Head of caudate nucleus (tissue), 42 donors: ENCODE results near the gene PAK6.

Experiments used
- DNase-seq, 42 donors: peaks; one replicate each; pipeline versions ENCODE4 v3.0.0 to v3.0.0-alpha.2; 2020 to 2021; ENCODE audit warnings: mixed read lengths in 7 of 42
- intact Hi-C: fragments of 100-400 bp; cut with DNase I; formaldehyde crosslinking; loops from one replicate; pipeline ENCODE4 v1.15.0; 2022

Gene PAK6

DNA sequence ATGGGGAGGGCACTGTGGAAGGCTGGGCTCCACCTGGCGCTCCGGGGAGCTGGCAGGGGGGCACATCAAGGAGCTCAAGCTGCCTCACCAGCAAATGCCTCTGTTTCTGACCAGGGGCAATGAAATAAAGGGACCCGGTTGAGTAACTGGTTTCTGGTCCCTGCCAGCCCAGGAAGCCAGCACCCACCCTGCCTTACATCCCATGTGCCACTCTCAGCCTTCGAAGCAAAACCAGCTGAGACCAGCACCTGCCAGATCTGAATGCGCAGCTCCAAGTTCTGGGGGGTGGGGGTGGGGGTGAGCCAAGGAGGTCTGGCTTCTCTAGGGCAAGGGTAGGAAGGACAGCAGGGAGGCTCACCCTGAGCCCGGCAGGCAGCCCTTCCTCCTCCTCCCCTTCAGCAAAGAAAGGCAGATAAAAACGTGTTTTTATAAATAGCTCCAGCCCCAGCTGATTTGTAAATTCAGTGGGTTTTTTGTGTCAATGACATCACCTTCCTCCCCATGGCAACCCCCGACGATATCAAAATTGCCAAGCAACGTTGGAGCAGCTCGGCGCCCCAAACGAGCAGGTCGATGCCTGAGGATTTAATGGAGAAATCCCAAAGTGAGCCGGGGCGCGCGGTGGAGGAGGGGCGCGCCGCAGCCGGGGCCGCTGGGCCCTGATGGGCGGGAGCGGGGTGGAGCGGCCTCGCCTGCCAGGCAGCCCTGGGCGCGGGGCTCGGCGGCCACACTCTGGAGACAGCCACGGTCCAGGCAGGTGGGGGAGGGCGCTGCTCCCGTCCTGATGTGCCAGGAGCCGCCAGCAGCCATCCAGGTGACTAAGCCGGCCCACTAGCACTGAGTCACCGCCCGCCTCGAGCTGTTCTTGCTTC lies at the start of gene PAK6:
Gene PAK6 (plus strand): TSS at position 532 of the 872 bp plus-strand sequence. CDS start 25,723 bp downstream, outside the sequence.
- DNase-seq, result peak; percentile 60 to 96 (median 84)

DNA sequence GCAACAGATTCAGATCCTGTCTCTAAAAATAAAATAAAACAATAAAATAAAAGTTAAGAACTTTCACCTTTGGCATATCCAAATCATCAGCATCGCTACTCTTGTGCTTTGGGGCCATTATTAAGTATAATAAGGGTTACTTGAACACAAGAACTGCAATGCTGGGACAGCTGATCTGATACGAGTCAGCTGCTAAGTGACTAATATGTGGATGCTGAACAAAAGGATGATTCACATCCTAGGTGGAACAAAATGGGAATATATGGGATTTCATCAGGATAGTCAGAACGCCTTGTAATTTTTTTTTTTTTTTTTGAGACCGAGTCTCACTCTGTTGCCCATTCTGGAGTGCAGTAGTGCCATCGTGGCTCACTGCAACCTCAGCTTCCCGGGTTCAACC lies 48.3 kb upstream of the PAK6 start:
- intact Hi-C loops, result no loop called here
- peak in 16 of 42 donors; percentile 7 to 51 (median 18) for DNase-seq

More for the DNA sequence above, at the start of gene PAK6:
- intact Hi-C loops, result no loop called here

DNA sequence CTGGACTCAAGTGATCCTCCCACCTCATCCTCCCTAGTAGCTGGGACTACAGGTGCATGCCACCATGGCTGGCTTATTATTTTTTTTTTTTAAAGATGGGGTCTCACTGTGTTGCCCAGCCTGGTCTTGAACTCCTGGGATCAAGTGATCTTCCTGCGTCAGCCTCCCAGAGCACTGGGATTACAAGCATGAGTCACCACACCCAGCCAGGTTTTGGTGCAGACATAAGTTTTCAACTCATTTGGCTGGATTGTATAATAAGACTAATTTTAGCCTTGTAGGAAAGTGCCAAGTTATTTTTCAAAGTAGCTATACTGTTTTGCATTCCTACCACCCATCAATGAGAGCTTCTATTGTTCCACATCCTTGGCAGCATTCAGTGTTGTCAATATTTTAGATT lies 45.9 kb upstream of the PAK6 start:
- intact Hi-C loops, result no loop called here

DNA sequence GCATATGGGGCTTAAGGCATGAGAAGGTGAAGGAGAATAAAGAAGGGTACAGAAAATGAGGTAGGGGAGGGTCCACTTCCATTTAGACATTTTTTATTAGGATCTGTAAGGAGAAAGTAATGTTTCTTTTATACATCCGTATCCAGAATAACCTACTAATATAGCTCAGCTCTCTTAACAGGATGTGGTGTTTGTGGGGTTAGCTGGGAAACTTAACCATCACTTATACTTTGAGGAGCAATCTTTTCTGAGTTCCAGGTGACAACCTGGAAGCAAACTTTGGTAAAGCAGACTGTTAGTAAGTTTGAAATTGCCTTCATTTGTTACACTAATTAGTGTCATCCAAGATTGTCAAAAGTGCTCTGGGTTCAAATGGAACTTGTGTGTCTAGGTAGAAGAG lies 41.4 kb upstream of the PAK6 start:
- intact Hi-C loops, result no loop called here
- no peak for DNase-seq

More for the DNA sequence above, 45.9 kb upstream of the PAK6 start:
- DNase-seq, result peak in 40 of 42 donors; percentile 20 to 83 (median 49)

DNA sequence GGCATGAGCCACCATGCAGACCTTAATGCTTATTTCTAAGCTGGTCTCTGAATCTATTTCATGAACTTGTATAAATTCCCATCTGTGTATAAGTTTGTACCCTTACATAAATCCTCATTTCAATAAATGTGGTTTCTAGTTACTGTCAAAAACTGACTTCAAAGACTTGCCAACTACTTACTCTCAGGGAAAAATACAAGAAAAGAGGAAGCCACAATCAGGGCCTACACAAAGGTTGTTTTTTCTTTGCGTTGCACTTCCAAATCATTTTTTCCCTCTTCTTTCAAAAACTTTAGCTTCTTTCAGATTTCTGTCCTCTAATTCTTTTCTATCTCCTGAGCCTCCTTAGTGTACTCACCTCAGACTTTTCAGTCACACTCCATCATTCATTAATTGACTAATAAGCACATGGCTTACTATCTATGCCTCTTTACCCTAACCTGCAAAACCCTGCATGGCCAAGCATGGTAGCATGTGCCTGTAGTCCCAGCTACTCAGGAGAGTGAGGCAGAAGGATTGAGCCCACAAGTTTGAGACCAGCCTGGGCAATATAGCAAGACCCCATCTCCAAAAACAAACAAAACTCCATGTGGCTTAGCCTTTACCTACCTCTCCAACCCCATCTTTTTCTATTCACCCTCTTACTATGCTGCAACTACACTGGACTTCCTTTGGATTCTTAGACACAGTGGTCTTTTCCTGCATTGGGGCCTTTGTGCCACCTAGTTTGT lies 40.3 kb upstream of the PAK6 start:
- intact Hi-C loops, result no loop called here
- DNase-seq, result no peak

DNA sequence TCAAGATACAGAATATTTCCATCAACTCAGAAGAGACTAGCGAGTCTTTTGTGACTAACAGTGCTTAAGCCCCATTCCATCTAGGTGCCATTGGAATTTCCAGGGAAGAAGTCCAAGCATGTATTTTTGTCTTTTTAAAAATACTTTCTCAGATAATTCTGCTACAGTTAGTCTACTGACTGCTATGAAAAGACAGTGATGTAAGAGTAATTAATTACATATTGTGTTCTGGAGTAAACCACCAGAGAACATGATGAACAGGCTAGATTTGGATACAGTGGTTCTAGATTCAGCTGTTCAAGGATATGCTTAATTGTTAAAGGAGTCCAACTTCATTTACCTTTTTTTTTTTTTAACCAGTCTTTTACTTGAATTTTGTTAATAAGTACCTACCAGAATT lies 34.8 kb upstream of the PAK6 start:
- intact Hi-C loops, result no loop called here
- DNase-seq, result no peak

DNA sequence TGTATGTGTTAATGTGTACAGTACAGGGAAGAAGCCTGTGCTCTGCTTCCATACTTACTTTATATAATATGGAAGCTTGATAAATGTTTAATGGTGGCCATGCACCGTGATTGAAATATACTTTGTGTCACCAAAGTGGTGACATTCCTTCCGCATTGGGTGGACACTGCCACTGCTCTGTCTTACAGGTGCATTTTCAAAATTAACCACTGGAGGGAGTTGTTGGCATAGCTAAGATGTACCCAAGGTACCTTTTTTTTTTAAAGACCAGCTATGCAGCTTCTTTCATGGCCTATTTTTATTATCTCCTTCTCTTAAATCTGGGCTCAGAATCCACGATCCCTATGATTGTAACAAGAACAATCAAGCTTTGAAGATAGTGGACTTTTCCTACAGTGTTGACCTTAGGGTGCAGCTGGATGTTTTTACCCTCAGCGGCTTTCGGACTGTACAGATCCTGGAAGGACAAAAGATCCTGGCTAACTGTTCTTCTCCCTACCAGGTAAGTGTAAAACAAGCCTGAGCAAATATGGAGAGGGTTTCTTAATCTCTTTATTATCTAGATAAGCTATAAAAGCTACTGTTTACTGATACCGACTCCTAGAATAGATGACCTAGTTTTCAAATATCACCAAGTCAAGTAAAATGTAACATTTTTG lies 21.6 kb upstream of the PAK6 start:
- peak in 22 of 42 donors; percentile 12 to 78 (median 54) for DNase-seq

DNA sequence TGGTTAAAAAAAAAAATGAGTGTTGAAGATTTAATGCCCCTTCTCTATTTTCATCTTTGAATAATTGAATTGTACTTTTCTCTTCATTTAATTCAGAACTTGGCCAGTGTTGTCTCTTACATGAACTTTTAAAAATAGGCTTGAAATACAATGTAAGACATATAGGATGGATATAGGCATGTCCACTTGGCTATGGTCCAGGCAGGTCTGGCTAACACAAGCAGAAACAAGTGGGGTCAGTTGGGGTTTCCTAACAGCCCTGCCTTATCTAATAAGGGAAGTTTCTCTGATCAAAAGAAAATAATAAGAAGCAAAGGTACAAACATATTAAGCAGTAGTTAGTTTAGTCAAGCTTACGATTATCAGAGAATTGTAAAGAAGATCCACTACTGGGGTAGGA lies 19.1 kb upstream of the PAK6 start:
- intact Hi-C loops, result no loop called here
- no peak for DNase-seq

More for the DNA sequence above, 21.6 kb upstream of the PAK6 start:
- intact Hi-C loops, result loop anchor here (2.0 kb wide), 1 partner anchor 56 kb away; no protein-coding TSS in a partner anchor

DNA sequence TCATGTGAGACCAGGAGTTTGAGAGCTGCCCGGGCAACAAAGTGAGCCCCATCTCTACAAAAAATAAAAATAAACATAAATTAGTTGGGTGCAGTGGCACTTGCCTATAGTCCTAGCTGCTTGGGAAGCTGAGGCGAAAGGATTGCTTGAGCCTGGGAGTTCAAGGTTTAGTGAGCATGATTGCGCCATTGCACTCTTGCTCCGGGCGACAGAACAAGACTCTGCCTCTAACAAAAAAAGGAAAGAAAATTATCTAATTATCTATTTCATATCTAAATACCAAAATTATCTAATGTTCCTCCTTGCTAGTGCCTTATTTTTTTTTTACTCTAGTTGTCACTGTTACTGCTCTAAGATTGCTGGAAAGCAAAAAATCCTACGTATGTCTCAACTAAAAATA lies 16.7 kb upstream of the PAK6 start:
- intact Hi-C loops, result no loop called here
- no peak for DNase-seq

DNA sequence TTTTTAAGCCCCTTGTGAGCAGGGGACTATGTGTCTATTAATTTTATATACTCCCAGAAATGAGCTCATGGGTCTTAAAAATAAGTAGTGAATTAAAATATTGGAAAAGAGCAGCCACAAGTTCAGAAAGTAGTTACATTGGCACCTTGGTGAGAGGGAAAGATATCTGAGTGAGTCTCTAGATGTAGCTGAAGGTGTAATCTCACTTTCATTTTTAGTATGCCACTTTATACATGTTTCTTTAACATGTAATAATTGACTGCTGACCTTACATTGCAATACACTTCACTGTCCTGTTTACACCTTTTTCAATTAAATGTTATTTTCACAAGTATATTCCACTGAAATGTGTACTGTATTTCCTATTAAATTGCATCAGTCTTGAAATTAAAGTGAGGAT lies 12.1 kb upstream of the PAK6 start:
- DNase-seq, result no peak
- intact Hi-C loops, result no loop called here

DNA sequence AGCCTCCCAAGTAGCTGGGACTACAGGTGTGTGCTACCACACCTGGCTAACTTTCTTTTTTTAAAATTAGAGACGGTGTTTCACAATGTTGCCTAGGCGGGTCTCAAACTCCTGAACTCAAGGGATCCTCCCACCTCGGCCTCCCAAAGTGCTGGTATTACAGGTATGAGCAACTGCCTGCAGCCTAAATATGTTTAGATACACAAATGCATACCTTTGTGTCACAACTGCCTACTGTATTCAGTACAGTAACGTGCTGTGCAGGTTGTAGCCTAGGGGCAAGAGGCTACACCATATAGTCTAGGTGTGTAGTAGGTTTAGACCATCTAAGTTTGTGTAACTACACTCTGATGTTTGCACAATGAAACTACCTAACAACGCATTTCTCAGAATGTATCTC lies 9.5 kb upstream of the PAK6 start:
- DNase-seq, result no peak
- intact Hi-C loops, result no loop called here

DNA sequence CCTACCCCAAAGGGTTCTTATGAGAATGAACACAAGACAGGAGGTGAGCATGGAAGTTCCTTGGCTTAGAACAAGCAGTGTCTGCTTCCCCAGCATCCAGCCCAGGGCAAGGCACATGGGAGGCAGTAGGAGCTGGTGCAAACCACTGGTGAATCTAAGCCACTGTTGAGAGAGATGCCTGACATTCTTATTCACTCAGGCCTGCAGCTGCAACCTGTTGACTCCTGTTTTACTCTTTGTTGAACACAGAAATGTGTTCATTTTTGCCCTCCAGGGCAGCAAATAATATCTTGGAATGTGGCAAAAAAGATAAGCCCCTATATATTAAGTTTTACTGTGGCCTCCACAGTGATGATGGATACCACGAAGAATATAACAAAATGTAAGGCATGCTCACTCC lies 8.9 kb upstream of the PAK6 start:
- intact Hi-C loops, result no loop called here
- no peak for DNase-seq

DNA sequence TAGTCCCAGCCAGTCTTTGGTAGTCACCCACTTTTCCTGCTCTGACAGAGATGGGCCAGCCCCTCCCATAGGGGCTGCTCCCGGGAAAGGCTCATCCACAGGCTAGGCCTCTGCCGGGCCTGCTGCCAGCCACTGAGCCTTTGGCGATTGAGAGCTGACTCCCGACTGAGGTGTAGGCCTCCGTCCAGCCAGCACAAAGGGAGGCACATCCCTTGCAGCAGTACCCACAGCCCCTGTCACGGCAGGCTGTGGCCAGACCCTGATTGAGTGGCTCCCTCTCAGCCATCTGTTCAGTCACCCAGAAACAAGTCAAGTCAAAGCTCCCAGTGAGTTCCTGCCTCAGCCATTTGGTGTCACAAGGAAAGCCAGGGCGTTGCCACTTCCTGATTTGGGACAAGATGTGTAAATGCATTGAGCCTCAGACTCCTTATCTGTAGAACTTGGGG lies 6.2 kb upstream of the PAK6 start:
- intact Hi-C loops, result no loop called here
- DNase-seq, result peak in 2 of 42 donors; percentile 38

DNA sequence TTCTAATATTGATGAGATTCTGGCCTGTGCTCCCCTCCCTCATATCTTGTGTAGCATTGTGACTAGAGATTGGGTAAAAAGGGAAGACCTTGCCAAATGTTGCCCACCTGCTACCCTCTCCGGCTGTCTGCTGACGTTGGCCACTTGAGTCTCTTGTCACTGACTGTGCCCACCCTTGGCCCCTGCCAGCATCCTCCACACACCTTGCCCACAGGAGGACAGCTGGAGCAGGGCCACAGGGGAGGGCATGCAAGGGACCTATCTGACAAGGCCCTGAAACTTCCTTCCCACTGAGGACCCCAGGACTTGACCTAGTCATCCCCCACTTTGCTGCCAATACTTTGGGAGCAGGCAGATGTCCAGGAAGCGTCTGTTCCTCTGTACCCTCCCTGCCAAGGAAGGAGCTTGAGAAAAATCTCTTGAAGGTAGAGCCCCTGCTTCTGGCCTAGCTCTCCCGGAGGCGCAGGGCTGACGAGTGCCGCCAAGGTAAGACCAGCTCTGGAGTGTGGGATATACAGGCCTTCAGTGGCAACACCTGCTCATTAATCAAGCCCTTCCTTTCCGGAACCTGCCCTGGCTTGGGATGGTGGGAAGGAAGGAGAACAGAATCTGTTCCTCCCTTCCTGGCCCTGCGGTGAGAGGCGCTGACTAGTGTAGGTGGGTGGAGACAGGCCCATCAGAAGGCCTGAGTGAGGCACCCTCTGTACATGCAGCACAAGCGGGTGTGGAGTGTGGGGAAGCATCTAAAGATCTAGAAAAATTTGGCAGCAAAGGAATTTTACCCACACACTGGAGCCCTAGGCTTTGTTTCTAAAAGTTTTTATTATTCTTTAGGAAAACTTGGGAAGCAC lies 4.9 kb upstream of the PAK6 start:
- peak in 2 of 42 donors; percentile 36 to 41 for DNase-seq
- intact Hi-C loops, result no loop called here

DNA sequence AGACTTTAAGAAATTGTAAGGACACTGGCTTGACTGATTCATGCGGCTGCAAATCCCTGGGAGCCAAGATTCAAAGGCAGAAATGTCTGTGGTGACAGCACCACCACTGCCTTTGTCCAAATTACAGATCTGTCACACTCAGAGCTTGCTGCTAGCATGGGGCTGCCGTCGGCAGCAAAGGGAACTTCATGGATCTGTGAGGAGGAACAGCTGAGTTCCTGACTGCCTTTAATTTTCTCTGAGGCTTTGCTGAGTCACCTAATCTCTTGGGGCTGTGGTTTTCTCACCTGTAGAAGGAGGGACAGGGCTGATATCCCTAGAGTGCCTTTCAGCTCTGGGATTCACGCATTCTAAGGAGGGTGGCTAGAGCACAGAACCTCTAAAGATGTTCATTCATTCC lies 4.1 kb upstream of the PAK6 start:
- peak in 8 of 42 donors; percentile 20 to 63 (median 45) for DNase-seq
- intact Hi-C loops, result no loop called here

DNA sequence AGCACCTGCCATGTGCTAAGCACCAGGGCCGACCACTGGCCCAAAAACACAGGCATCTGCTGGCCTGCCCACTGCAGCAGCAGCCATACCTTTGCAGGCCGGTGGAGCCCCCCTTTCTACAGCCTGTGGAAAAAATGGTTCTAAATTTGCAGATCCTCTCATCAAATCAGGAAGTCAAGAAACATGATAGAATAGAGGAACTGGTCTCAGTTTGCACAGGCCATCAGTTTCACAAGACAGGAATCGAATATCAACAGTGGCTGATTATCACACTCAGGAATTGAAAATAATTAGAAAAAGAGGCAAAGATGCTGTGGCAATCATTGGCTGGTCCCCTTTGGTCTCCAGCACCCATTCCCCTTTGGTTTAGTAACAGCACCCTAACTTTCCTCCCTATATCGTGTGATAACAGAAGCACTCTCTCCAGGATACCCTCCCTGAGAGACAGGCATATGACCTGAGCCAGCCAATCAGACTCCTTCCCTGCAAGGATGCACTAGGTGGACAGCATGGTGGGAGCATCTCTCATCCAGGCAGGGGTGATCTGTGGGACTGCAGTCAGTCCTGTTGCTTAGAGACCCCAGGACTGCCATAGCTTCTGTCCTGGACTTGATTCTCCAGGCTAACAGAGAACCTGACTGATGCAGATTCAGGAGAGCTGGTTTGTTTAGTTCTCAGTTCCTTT lies 3.5 kb upstream of the PAK6 start:
- peak in 5 of 42 donors; percentile 39 to 52 (median 46) for DNase-seq
- intact Hi-C loops, result no loop called here

DNA sequence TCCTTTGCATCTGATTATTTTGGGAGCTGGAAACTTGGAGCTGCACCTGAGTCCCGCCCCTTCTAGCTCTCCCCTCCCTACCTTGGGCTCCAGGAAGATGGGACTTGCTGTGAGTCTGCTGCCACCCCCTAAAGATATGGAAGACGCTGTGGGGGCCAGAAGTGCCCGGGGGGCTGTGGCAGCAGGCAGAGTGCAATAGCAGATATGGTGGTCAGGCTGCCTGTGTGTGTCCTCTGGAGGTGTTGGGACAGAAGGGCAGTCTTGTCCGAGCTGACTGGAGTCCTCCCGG lies 485 bp downstream of the PAK6 start:
- no peak for DNase-seq
- intact Hi-C loops, result no loop called here
